Neural progenitor cell (in vitro differentiated cells): Measurements from ENCODE around the gene STOM. TPM values are rescaled to one million over a fixed set of nuclear protein-coding genes. Genes with fewer than 3 reads are reported as not detected.

Experiments used
- DNase-seq: peaks from one replicate; pipeline ENCODE4 v3.0.0-alpha.2; 2016; ENCODE audit warnings: low spot score
- H2AFZ ChIP-seq: fragments of 200-600 bp; sonication (generic); replicated peaks from 2 replicates; pipeline ENCODE4 v1.6.1; 2016; ENCODE audit warnings: antibody characterized with exemption
- H3F3A ChIP-seq: fragments of 200-600 bp; sonication (generic); 2 replicates; pipeline ENCODE4 v1.6.1; 2016; ENCODE audit warnings: antibody characterized with exemption, low read depth
- H3K27ac ChIP-seq: fragments of 200-600 bp; sonication (generic); 2 replicates; pipeline ENCODE4 v1.5.1; 2016; ENCODE audit warnings: mild to moderate bottlenecking
- H3K27me3 ChIP-seq: fragments of 200-600 bp; sonication (generic); 2 replicates; pipeline ENCODE4 v1.6.1; 2016; ENCODE audit warnings: mild to moderate bottlenecking, moderate library complexity
- H3K36me3 ChIP-seq: fragments of 200-600 bp; sonication (generic); 2 replicates; pipeline ENCODE4 v1.5.1; 2016
- H3K4me1 ChIP-seq: fragments of 200-600 bp; sonication (generic); 2 replicates; pipeline ENCODE4 v1.6.1; 2016; ENCODE audit warnings: mixed run types
- H3K4me2 ChIP-seq: fragments of 200-600 bp; sonication (generic); 2 replicates; pipeline ENCODE4 v1.6.1; 2016
- H3K4me3 ChIP-seq: fragments of 200-600 bp; sonication (generic); 2 replicates; pipeline ENCODE4 v1.5.1; 2016
- H3K79me2 ChIP-seq: fragments of 200-600 bp; sonication (generic); 2 replicates; pipeline ENCODE4 v1.6.1; 2016; ENCODE audit warnings: low read depth
- H3K9ac ChIP-seq: fragments of 200-600 bp; sonication (generic); 2 replicates; pipeline ENCODE4 v1.6.1; 2016
- H3K9me3 ChIP-seq: fragments of 200-600 bp; sonication (generic); 2 replicates; pipeline ENCODE4 v1.5.1; 2016; ENCODE audit warnings: low read depth
- H4K20me1 ChIP-seq: fragments of 200-600 bp; sonication (generic); 2 replicates; pipeline ENCODE4 v1.6.1; 2016; ENCODE audit warnings: low read depth
- H3K27ac Mint-ChIP-seq: 3 replicates; pipeline ENCODE4 v1.8.0; 2021; ENCODE audit warnings: mixed read lengths
- H3K27me3 Mint-ChIP-seq: 2 replicates; pipeline ENCODE4 v1.8.0; 2022; ENCODE audit warnings: low read depth, mild to moderate bottlenecking, inconsistent platforms, moderate library complexity, mixed read lengths; ENCODE audit not compliant: insufficient read depth
- H3K36me3 Mint-ChIP-seq: 3 replicates; pipeline ENCODE4 v1.8.0; 2021; ENCODE audit warnings: mixed read lengths
- H3K4me1 Mint-ChIP-seq: 3 replicates; pipeline ENCODE4 v1.8.0; 2021; ENCODE audit warnings: mixed read lengths
- H3K4me3 Mint-ChIP-seq: 3 replicates; pipeline ENCODE4 v1.8.0; 2021; ENCODE audit warnings: mild to moderate bottlenecking, moderate library complexity, mixed read lengths
- H3K9me3 Mint-ChIP-seq: 3 replicates; pipeline ENCODE4 v1.8.0; 2020; ENCODE audit warnings: mixed read lengths
- CTCF ChIP-seq: fragments of 200-600 bp; sonication (generic); IDR thresholded peaks from 2 replicates; pipeline ENCODE4 v1.5.1; 2017; ENCODE audit warnings: antibody characterized with exemption, mild to moderate bottlenecking
- EZH2 ChIP-seq: fragments of 200-600 bp; sonication (generic); IDR thresholded peaks from 2 replicates; pipeline ENCODE4 v1.6.1; 2017; ENCODE audit warnings: antibody characterized with exemption, mild to moderate bottlenecking, moderate library complexity
- EZH2phosphoT487 ChIP-seq: fragments of 200-600 bp; sonication (generic); IDR thresholded peaks from 2 replicates; pipeline ENCODE4 v1.6.1; 2017; ENCODE audit warnings: antibody characterized with exemption
- total RNA-seq: library from RNA; depleted of rRNA; stranded (reverse); fragments of >200 nt; gene quantifications from 2 replicates; pipeline ENCODE4 v1.2.3, GENCODE V29; 2015; ENCODE audit warnings: low replicate concordance

Gene STOM
- total RNA-seq, 1 donor from 2014 or later, result 99.4 TPM

- no peaks in the 10 kb centered on the region for H3F3A ChIP-seq
- Mint-ChIP-seq H3K4me3 (no peak overlapping the region), H3K36me3 (peaks cover 14% of the 10 kb centered on the region), H3K27ac (no peak overlapping the region), H3K9me3 (no peaks in the 10 kb centered on the region), H3K27me3 (peaks cover 2% of the 10 kb centered on the region), H3K4me1 (peaks cover 6% of the 10 kb centered on the region)
- no peaks in the 10 kb centered on the region for H4K20me1 ChIP-seq
- H3K9ac ChIP-seq, result no peak overlapping the region
- no peak overlapping the region for H2AFZ ChIP-seq
- H3K9me3 ChIP-seq, result no peaks in the 10 kb centered on the region
- H3K36me3 ChIP-seq, result no peaks in the 10 kb centered on the region
- no peak overlapping the region for H3K27ac ChIP-seq
- H3K79me2 ChIP-seq, result no peaks in the 10 kb centered on the region
- DNase-seq, result no peak
- H3K4me2 ChIP-seq, result no peak overlapping the region
- H3K27me3 ChIP-seq, result no peaks in the 10 kb centered on the region
- H3K4me3 ChIP-seq, result no peak overlapping the region
- H3K4me1 ChIP-seq, result no peaks in the 10 kb centered on the region
- TF ChIP-seq CTCF (no peak), EZH2 (no peak), EZH2phosphoT487 (no peak)
Measured at GRCh38 chr9:121321016-121321503, 49.0 kb downstream of the STOM start.

GRCh38 chr9:121319383-121319780, 50.7 kb downstream of the STOM start:
- no peaks in the 10 kb centered on the region for H3K36me3 ChIP-seq
- no peak overlapping the region for H3K9ac ChIP-seq
- H3F3A ChIP-seq, result no peaks in the 10 kb centered on the region
- Mint-ChIP-seq H3K27ac (no peak overlapping the region), H3K27me3 (no peaks in the 10 kb centered on the region), H3K4me3 (no peak overlapping the region), H3K4me1 (no peaks in the 10 kb centered on the region), H3K9me3 (no peaks in the 10 kb centered on the region), H3K36me3 (peaks cover 10% of the 10 kb centered on the region)
- no peak overlapping the region for H3K4me2 ChIP-seq
- no peak for DNase-seq
- no peak for TF ChIP-seq EZH2
- no peak for TF ChIP-seq CTCF
- no peak for TF ChIP-seq EZH2phosphoT487
- no peaks in the 10 kb centered on the region for H3K79me2 ChIP-seq
- H3K27ac ChIP-seq, result no peak overlapping the region
- H3K4me3 ChIP-seq, result no peak overlapping the region
- no peaks in the 10 kb centered on the region for H3K27me3 ChIP-seq
- no peaks in the 10 kb centered on the region for H3K9me3 ChIP-seq
- no peaks in the 10 kb centered on the region for H3K4me1 ChIP-seq
- H4K20me1 ChIP-seq, result no peaks in the 10 kb centered on the region
- no peak overlapping the region for H2AFZ ChIP-seq

- Histone ChIP-seq H4K20me1 (no peaks in the 10 kb centered on the region), H3K27me3 (no peaks in the 10 kb centered on the region), H3K4me1 (no peaks in the 10 kb centered on the region), H3K27ac (no peak overlapping the region), H3K4me2 (no peak overlapping the region), H2AFZ (no peak overlapping the region), H3K36me3 (no peaks in the 10 kb centered on the region), H3K9ac (no peak overlapping the region), H3K4me3 (no peak overlapping the region), H3F3A (no peaks in the 10 kb centered on the region), H3K79me2 (no peaks in the 10 kb centered on the region), H3K9me3 (no peaks in the 10 kb centered on the region)
- Mint-ChIP-seq H3K27me3 (no peaks in the 10 kb centered on the region), H3K27ac (no peak overlapping the region), H3K9me3 (no peaks in the 10 kb centered on the region), H3K4me3 (peak overlapping the region; percentile 56), H3K36me3 (peaks cover 10% of the 10 kb centered on the region), H3K4me1 (no peaks in the 10 kb centered on the region)
- TF ChIP-seq EZH2, result no peak
- DNase-seq, result no peak
Measured at GRCh38 chr9:121318631-121319382, 51.2 kb downstream of the STOM start.
